Osteoblast (primary cell): ENCODE results near the gene TELO2. TPM values are rescaled to one million over a fixed set of nuclear protein-coding genes. Genes with fewer than 3 reads are reported as not detected.

Experiments
- DNase-seq: peaks from one replicate; pipeline ENCODE4 v3.0.0; 2011; ENCODE audit warnings: low spot score, mixed read lengths; ENCODE audit not compliant: insufficient read length; ENCODE audit errors: missing footprints
- H2AFZ ChIP-seq: 2 replicates; pipeline ENCODE4 v1.6.0; 2011; ENCODE audit warnings: mild to moderate bottlenecking, low read length
- H3K27ac ChIP-seq: 2 replicates; pipeline ENCODE4 v1.5.1; 2011; ENCODE audit warnings: mild to moderate bottlenecking, low read depth, low read length, moderate library complexity
- H3K27me3 ChIP-seq: 2 replicates; pipeline ENCODE4 v1.6.0; 2012; ENCODE audit warnings: mild to moderate bottlenecking, control low read depth, inconsistent platforms, low read length, moderate library complexity; ENCODE audit not compliant: insufficient read depth
- H3K36me3 ChIP-seq: 2 replicates; pipeline ENCODE4 v1.5.1; 2011; ENCODE audit warnings: mild to moderate bottlenecking, low read length, control low read depth, moderate library complexity; ENCODE audit not compliant: insufficient read depth
- H3K4me1 ChIP-seq: 2 replicates; pipeline ENCODE4 v1.5.1; 2011; ENCODE audit warnings: mild to moderate bottlenecking, low read length, control low read depth, moderate library complexity; ENCODE audit not compliant: insufficient read depth
- H3K4me2 ChIP-seq: 2 replicates; pipeline ENCODE4 v1.6.0; 2011; ENCODE audit warnings: mild to moderate bottlenecking, low read length; ENCODE audit not compliant: insufficient read depth
- H3K4me3 ChIP-seq: fragments of 200-600 bp; sonication (generic); 3 replicates; pipeline ENCODE4 v1.5.1; 2012; ENCODE audit warnings: mild to moderate bottlenecking, low read length, inconsistent platforms; ENCODE audit not compliant: insufficient read depth
- H3K79me2 ChIP-seq: 2 replicates; pipeline ENCODE4 v1.6.0; 2012; ENCODE audit warnings: mild to moderate bottlenecking, low read length, control low read depth, inconsistent platforms; ENCODE audit not compliant: insufficient read depth
- H3K9me3 ChIP-seq: 2 replicates; pipeline ENCODE4 v1.5.1; 2011; ENCODE audit warnings: low read depth, low read length, control low read depth
- H4K20me1 ChIP-seq: 2 replicates; pipeline ENCODE4 v1.6.0; 2012; ENCODE audit warnings: mild to moderate bottlenecking, low read length, control low read depth; ENCODE audit not compliant: insufficient read depth
- total RNA-seq: library from RNA; depleted of rRNA; stranded (reverse); fragments of >200 nt; gene quantifications from 2 replicates; pipeline ENCODE4 v1.2.3, GENCODE V29; 2012
- TF ChIP-seq, protein P1 (sequence below): IDR thresholded peaks from 2 replicates; pipeline ENCODE4 v1.5.1; 2011; ENCODE audit warnings: mild to moderate bottlenecking, low read depth, low read length, moderate library complexity; ENCODE audit errors: extremely low read depth

TELO2 gene
- 12.4 and 18.1 TPM in 2 replicates for total RNA-seq

DNA sequence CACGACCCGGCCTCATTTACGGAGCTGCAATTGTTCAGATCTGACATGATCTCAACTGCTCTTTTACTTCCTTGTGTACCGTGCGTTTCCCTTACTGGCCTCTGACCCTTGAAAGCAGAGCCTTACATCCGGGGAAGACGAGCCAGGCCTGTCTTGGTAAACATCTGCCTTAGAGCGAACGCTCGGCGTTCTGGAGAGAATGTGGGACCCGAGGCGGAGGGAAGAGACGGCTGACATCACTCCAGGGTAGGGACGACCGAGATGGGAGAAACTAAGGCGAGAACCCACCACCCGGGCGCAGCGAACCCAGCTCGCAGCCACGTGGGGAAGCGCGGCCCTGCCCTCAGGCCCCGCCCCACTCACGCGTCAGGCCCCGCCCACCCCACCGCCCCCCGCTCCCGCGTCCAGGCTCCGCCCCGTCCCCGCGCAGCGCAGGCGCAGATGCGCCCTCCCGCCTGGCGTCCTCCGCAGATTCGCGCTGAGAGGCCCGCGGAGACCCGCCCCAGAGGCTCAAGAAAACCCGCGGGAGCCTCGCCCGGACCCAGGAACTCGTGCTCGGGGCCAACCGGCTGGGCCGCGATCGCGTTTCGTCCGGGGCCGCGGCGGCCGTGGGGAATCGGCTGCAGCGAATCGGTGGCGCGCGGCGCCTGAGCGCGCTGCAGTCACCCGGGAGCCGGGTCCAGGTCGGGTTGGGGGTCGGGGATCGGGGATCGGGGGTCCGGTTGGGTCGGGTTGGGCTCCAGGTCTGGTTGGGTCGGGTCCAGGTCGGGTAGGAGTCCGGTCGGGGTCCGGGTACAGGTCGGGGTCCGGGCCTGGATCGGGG, at the start of gene TELO2:
Gene TELO2, plus strand, starts transcription at position 438 of the 823 bp plus-strand sequence. CDS start 922 bp downstream, outside the sequence.
- peak within 1 kb of the TSS; percentile 100 for H2AFZ ChIP-seq
- no peaks in the 10 kb centered on the region for H3K9me3 ChIP-seq
- H3K4me2 ChIP-seq: peak within 1 kb of the TSS; percentile 97
- TF ChIP-seq, protein P1, sequence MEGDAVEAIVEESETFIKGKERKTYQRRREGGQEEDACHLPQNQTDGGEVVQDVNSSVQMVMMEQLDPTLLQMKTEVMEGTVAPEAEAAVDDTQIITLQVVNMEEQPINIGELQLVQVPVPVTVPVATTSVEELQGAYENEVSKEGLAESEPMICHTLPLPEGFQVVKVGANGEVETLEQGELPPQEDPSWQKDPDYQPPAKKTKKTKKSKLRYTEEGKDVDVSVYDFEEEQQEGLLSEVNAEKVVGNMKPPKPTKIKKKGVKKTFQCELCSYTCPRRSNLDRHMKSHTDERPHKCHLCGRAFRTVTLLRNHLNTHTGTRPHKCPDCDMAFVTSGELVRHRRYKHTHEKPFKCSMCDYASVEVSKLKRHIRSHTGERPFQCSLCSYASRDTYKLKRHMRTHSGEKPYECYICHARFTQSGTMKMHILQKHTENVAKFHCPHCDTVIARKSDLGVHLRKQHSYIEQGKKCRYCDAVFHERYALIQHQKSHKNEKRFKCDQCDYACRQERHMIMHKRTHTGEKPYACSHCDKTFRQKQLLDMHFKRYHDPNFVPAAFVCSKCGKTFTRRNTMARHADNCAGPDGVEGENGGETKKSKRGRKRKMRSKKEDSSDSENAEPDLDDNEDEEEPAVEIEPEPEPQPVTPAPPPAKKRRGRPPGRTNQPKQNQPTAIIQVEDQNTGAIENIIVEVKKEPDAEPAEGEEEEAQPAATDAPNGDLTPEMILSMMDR: no peak
- H3K79me2 ChIP-seq: peaks cover 38% of the 10 kb centered on the region
- peak within 1 kb of the TSS; percentile 84 for H3K27ac ChIP-seq
- H3K36me3 ChIP-seq: peaks cover 14% of the 10 kb centered on the region
- peak; percentile 100 for DNase-seq
- peak within 1 kb of the TSS; percentile 85 for H3K4me3 ChIP-seq
- peaks cover 7% of the 10 kb centered on the region for H4K20me1 ChIP-seq
- no peaks in the 10 kb centered on the region for H3K27me3 ChIP-seq
- H3K4me1 ChIP-seq: peaks cover 9% of the 10 kb centered on the region

GRCh38 chr16:1443403-1443973, 49.7 kb upstream of the TELO2 start:
- TF ChIP-seq, protein P1: no peak
- Histone ChIP-seq H3K36me3 (no peaks in the 10 kb centered on the region), H3K79me2 (no peaks in the 10 kb centered on the region), H3K4me3 (no peak overlapping the region), H3K27me3 (no peaks in the 10 kb centered on the region), H2AFZ (no peak overlapping the region), H3K4me2 (no peak overlapping the region), H3K27ac (no peak overlapping the region), H3K9me3 (no peaks in the 10 kb centered on the region), H4K20me1 (no peaks in the 10 kb centered on the region), H3K4me1 (no peaks in the 10 kb centered on the region)
- DNase-seq: no peak

- Histone ChIP-seq H3K79me2 (no peaks in the 10 kb centered on the region), H3K27me3 (no peaks in the 10 kb centered on the region), H3K9me3 (no peaks in the 10 kb centered on the region), H3K4me2 (no peak within 1 kb of the TSS), H3K36me3 (no peaks in the 10 kb centered on the region), H3K27ac (no peak within 1 kb of the TSS), H3K4me3 (no peak within 1 kb of the TSS), H2AFZ (no peak within 1 kb of the TSS), H3K4me1 (no peaks in the 10 kb centered on the region), H4K20me1 (no peaks in the 10 kb centered on the region)
- no peak for DNase-seq
- TF ChIP-seq, protein P1: no peak
Observed at GRCh38 chr16:1443980-1444729, 49.0 kb upstream of the TELO2 start, which contains the start of gene CCDC154. CCDC154 (minus strand) TSS chr16:1444556; CDS start chr16:1444322, 234 bp downstream.
